B cell (primary cell): ENCODE data around the gene CPM. TPM values are rescaled to one million over a fixed set of nuclear protein-coding genes. Genes with fewer than 3 reads are reported as not detected.

Source experiments
- ATAC-seq: fragments of 200-7000 bp; cut with Tn5 transposase; one replicate; pipeline ENCODE4 v1.10.0; 2021; ENCODE audit warnings: low read depth, mild to moderate bottlenecking, moderate number of reproducible peaks, moderate library complexity
- CTCF ChIA-PET: fragments of 350-600 bp; sonication (Branson Sonifier 250); formaldehyde crosslinking; loops from one replicate; lab custom pipeline; 2021; ENCODE audit warnings: antibody characterized with exemption, inconsistent platforms; lab: Charles Lee
- POLR2A ChIA-PET: fragments of 350-600 bp; sonication (Branson Sonifier 250); formaldehyde crosslinking; loops from one replicate; lab custom pipeline; 2021; ENCODE audit warnings: antibody characterized with exemption; lab: Charles Lee
- DNase-seq: peaks from one replicate; pipeline ENCODE4 v3.0.0; 2013
- H2AFZ ChIP-seq: 2 replicates; pipeline ENCODE4 v1.6.1; 2012; ENCODE audit warnings: mild to moderate bottlenecking, low read depth, low read length; ENCODE audit not compliant: insufficient read depth, poor library complexity, severe bottlenecking
- H3K27ac ChIP-seq, 2 donors: 1 replicate in 1 of 2; 2 replicates in 1 of 2; pipeline ENCODE4 v1.5.1; 2012 to 2013; ENCODE audit warnings: low read length in 2 of 2, mild to moderate bottlenecking in 2 of 2, moderate library complexity in 1 of 2
- H3K27me3 ChIP-seq, 4 experiments: fragments of 200-600 bp in 1 of 4; sonication (generic) in 1 of 4; replicated peaks in 1 of 4; 1 replicate in 2 of 4; 2 replicates in 2 of 4; pipeline versions ENCODE4 v1.6.1 to v1.7.0; 2013 to 2016; ENCODE audit warnings: low read length in 3 of 4, mild to moderate bottlenecking in 2 of 4, mixed read lengths in 1 of 4, moderate library complexity in 1 of 4; ENCODE audit not compliant: insufficient read depth in 4 of 4, control insufficient read depth in 3 of 4; ENCODE audit errors: control extremely low read depth in 1 of 4
- H3K36me3 ChIP-seq, 2 experiments: replicated peaks in 1 of 2; 1 replicate in 1 of 2; 2 replicates in 1 of 2; pipeline versions ENCODE4 v1.6.1 to v1.7.1; 2013; ENCODE audit warnings: low read length in 1 of 2; ENCODE audit not compliant: insufficient read depth in 2 of 2, control insufficient read depth in 1 of 2; ENCODE audit errors: control extremely low read depth in 1 of 2, extremely low read depth in 1 of 2
- H3K4me1 ChIP-seq, 2 donors: fragments of 200-600 bp in 1 of 2; sonication (generic) in 1 of 2; 1 replicate in 1 of 2; 2 replicates in 1 of 2; pipeline versions ENCODE4 v1.5.1 to v1.6.1; 2013 to 2017; ENCODE audit warnings: low read length in 2 of 2; ENCODE audit not compliant: control insufficient read depth in 2 of 2, insufficient read depth in 2 of 2
- H3K4me2 ChIP-seq: replicated peaks from 2 replicates; pipeline ENCODE3; 2012; ENCODE audit warnings: mild to moderate bottlenecking, low read depth, low read length; ENCODE audit not compliant: poor library complexity, severe bottlenecking
- H3K4me3 ChIP-seq, 5 experiments: fragments of 200-600 bp in 1 of 5; sonication (generic) in 1 of 5; 1 replicate in 3 of 5; 2 replicates in 2 of 5; pipeline versions ENCODE4 v1.5.1 to v1.7.0; 2011 to 2016; ENCODE audit warnings: low read length in 4 of 5, mild to moderate bottlenecking in 4 of 5, low read depth in 2 of 5, control low read depth in 1 of 5, moderate library complexity in 1 of 5; ENCODE audit not compliant: insufficient read depth in 1 of 5; ENCODE audit errors: control extremely low read depth in 1 of 5, extremely low read depth in 1 of 5
- H3K79me2 ChIP-seq: fragments of 200-600 bp; sonication (generic); one replicate; pipeline ENCODE4 v1.6.0; 2016; ENCODE audit warnings: low read length; ENCODE audit not compliant: control insufficient read depth, insufficient read depth
- H3K9ac ChIP-seq: fragments of 200-600 bp; sonication (generic); 2 replicates; pipeline ENCODE4 v1.6.1; 2017; ENCODE audit warnings: mild to moderate bottlenecking, low read length, moderate library complexity
- H3K9me3 ChIP-seq, 3 donors: one replicate each; pipeline versions ENCODE4 v1.6.1 to v1.7.1; 2013; ENCODE audit warnings: low read length in 2 of 3; ENCODE audit not compliant: control insufficient read depth in 2 of 3, insufficient read depth in 1 of 3; ENCODE audit errors: control extremely low read depth in 1 of 3
- H4K20me1 ChIP-seq: 2 replicates; pipeline ENCODE4 v1.6.0; 2012; ENCODE audit warnings: mild to moderate bottlenecking, low read length; ENCODE audit not compliant: insufficient read depth, control insufficient read depth, poor library complexity, severe bottlenecking
- H3K27ac Mint-ChIP-seq: one replicate; pipeline ENCODE4 v1.8.0; 2021; ENCODE audit warnings: mixed read lengths
- H3K27me3 Mint-ChIP-seq: one replicate; pipeline ENCODE4 v1.8.0; 2021; ENCODE audit warnings: mixed read lengths
- H3K4me1 Mint-ChIP-seq: one replicate; pipeline ENCODE4 v1.8.0; 2021; ENCODE audit warnings: mixed read lengths
- H3K4me3 Mint-ChIP-seq: one replicate; pipeline ENCODE4 v1.8.0; 2021; ENCODE audit warnings: mixed read lengths
- H3K9me3 Mint-ChIP-seq: one replicate; pipeline ENCODE4 v1.8.0; 2022; ENCODE audit warnings: mixed read lengths; ENCODE audit not compliant: insufficient read depth
- CTCF ChIP-seq: fragments of 200-600 bp; IDR thresholded peaks from one replicate; pipeline ENCODE4 v1.8.0; 2022; ENCODE audit warnings: antibody characterized with exemption, mild to moderate bottlenecking
- EZH2 ChIP-seq: IDR thresholded peaks from 2 replicates; pipeline ENCODE4 v1.6.1; 2012; ENCODE audit warnings: borderline replicate concordance, low read depth, mild to moderate bottlenecking, moderate library complexity, low read length; ENCODE audit not compliant: insufficient read depth, poor library complexity, severe bottlenecking
- WGBS: methylation state at CpG from one replicate; pipeline ENCODE4 v1.1.5; 2013; ENCODE audit warnings: missing lambda C conversion rate; ENCODE audit not compliant: insufficient coverage; 5-methylcytosine and 5-hydroxymethylcytosine counted together
- intact Hi-C: fragments of 100-400 bp; cut with micrococcal nuclease; formaldehyde crosslinking; loops from one replicate; pipeline ENCODE4 v1.10.0; 2022
- polyA plus RNA-seq: library from polyadenylated mRNA; depleted of rRNA; stranded (reverse); fragments of >200 nt; gene quantifications from 2 replicates; pipeline ENCODE4 v1.2.3, GENCODE V29; 2012
- total RNA-seq, 2 donors: library from RNA; stranded (reverse); fragments of 120-200 nt in 1 of 2; gene quantifications; 1 replicate in 1 of 2; 2 replicates in 1 of 2; pipeline versions ENCODE4 v1.2.3 to v1.2.4, GENCODE V29; 2013 to 2022

The CPM gene
- total and polyA plus RNA-seq, 2 donors (not counting 1 experiment from before 2014, with no cell fraction given): 1.2 to 5.0 TPM

GRCh38 chr12:68958322-68958721 is 25.4 kb upstream of the CPM start:
- H3K27ac Mint-ChIP-seq: no peak overlapping the region

GRCh38 chr12:68957273-68957672 is 24.3 kb upstream of the CPM start:
- no peak for DNase-seq
- Histone ChIP-seq H3K4me3 (no peak overlapping the region), H3K36me3 (no peaks in the 10 kb centered on the region), H3K9me3 (peaks cover 0 to 10% (median 0%) of the 10 kb centered on the region in 3 donors), H3K27me3 (no peaks in the 10 kb centered on the region), H3K4me2 (no peak overlapping the region), H3K9ac (no peak overlapping the region), H4K20me1 (no peaks in the 10 kb centered on the region), H3K79me2 (no peaks in the 10 kb centered on the region), H2AFZ (no peak overlapping the region), H3K27ac (no peak overlapping the region), H3K4me1 (peaks cover 6 to 8% of the 10 kb centered on the region in 2 donors)
- Mint-ChIP-seq H3K27ac (no peak overlapping the region), H3K4me1 (peaks cover 10% of the 10 kb centered on the region), H3K27me3 (no peaks in the 10 kb centered on the region), H3K9me3 (no peaks in the 10 kb centered on the region), H3K4me3 (no peak overlapping the region)
- intact Hi-C loops: loop anchor here (10.0 kb wide), 1 partner anchor 98 kb away; no protein-coding TSS in a partner anchor
- TF ChIP-seq CTCF: no peak
- no peak for TF ChIP-seq EZH2
- ChIA-PET CTCF (no interaction called here), POLR2A (no interaction called here)
- no peak for ATAC-seq

More at GRCh38 chr12:68958322-68958721, 25.4 kb upstream of the CPM start:
- H3K27me3 ChIP-seq: no peaks in the 10 kb centered on the region
- no peak overlapping the region for H3K27ac ChIP-seq
- peak overlapping the region; percentile 21 for H3K4me2 ChIP-seq
- H3K9me3 ChIP-seq: peaks cover 0 to 10% (median 0%) of the 10 kb centered on the region in 3 donors
- intact Hi-C loops: loop anchor here (10.0 kb wide), 1 partner anchor 96 kb away; no protein-coding TSS in a partner anchor
- no peak for TF ChIP-seq EZH2
- Mint-ChIP-seq H3K4me1 (peaks cover 10% of the 10 kb centered on the region), H3K4me3 (peak overlapping the region; percentile 18), H3K27me3 (no peaks in the 10 kb centered on the region), H3K9me3 (no peaks in the 10 kb centered on the region)
- POLR2A ChIA-PET: no interaction called here
- peak overlapping the region; percentile 60 for H2AFZ ChIP-seq
- H3K4me3 ChIP-seq: no peak overlapping the region
- peak; percentile 24 for ATAC-seq
- H3K36me3 ChIP-seq: no peaks in the 10 kb centered on the region
- 0% methylated on average over 1 of the region's 3 CpGs for WGBS
- H3K79me2 ChIP-seq: no peaks in the 10 kb centered on the region
- no peaks in the 10 kb centered on the region for H4K20me1 ChIP-seq
- peaks cover 6 to 8% of the 10 kb centered on the region in 2 donors for H3K4me1 ChIP-seq
- DNase-seq: no peak
- no peak overlapping the region for H3K9ac ChIP-seq
- CTCF ChIA-PET: no interaction called here
